ENCODE data around the gene TNP2.

The TNP2 gene

DNA sequence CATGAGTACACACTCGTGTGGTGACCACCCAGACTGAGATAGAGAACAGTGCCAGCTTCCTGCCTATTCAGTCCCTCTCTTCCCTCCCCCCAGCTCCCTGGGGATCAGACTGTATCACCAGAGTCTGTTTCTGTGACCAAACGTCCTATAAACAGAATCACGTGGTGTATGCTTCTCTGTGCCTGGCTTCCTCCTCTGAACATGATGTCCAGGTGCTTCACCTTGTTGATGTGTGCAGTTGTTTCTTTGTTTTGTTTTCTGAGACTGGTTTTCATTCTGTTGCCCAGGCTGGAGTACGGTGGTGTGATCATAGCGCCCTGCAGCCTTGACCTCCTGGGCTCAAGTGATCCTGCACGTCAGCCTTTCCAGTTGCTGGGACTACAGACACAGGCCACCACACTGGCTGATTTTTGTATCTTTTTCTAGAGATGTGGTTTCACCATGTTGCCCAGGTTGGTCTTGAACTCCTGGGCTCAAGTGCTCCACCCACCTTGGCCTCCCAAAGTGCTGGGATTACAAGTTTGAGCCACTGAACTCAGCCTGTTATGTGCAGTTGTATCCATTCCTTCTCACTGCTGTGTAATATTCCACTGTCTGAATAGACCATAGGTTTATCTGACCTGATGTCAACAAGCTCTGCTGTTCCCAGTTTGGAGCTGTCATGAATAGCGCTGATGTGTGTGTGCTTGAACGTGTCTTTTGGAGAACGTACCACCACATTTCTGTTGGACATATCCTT lies 40.9 kb upstream of the TNP2 start:
- H3K9ac ChIP-seq (ENCODE audit: low read length): peak overlapping the region; percentile 33; the same call in 1 of the 2 replicates
- peak overlapping the region; percentile 94 for H3K27ac ChIP-seq (ENCODE audit: low read depth, low read length, poor library complexity, severe bottlenecking)

DNA sequence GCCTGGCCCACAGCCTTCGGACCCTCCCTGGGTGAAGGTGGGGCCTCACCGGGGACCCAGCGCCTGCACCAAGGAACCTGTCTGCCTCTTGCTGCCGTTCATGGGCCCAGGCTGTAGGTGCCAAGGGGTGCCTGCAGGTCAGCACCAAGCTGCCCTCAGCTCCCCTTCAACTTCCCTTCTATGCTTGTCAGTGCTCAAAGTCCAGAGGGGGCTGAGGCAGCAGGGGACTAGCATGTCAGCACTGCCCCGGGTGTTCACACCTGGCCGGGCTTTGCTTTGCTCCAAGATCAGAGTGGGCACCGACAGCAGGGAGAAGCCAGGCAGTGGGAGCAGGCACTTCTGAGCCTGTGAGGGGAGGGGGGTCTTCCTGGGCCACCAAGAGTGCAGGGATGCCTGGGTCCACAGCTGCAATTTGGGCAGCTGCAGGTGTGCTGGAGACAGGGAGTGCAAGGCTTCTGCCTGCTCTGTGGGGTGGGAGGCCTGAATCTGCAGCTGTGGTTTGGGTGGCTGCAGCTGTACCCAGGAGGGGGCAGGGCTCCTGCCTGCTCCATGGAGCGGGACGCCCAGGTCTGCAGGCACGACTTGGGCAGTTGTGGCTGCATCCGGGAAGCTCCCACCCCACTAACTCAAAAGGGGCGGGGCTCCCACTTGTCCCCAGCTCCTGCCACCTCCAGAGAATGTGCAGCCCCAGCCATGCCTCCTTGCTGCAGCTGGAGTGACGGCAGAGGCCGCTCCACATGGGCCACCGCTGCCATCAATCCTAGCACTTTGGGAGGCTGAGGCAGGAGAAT lies 39.6 kb upstream of the TNP2 start:
- no peak overlapping the region for H3K9ac ChIP-seq (ENCODE audit: low read length)
- no peak overlapping the region for H3K4me3 ChIP-seq (ENCODE audit: low read depth, low read length, poor library complexity, severe bottlenecking)
- no peak for TF ChIP-seq EZH2 (IDR thresholded peaks at IDR 0.05; ENCODE audit: borderline replicate concordance, low read length)
- TF ChIP-seq CTCF (IDR thresholded peaks at IDR 0.05; ENCODE audit: low read length): no peak
- no peaks in the 10 kb centered on the region for H3K79me2 ChIP-seq (ENCODE audit: insufficient read depth, low read length)
- no peaks in the 10 kb centered on the region for H3F3A ChIP-seq (ENCODE audit: insufficient read depth, low read length)
- peaks cover 12% of the 10 kb centered on the region; the same call in 1 of the 2 replicates for H3K9me3 ChIP-seq (ENCODE audit: low read length)
- no peaks in the 10 kb centered on the region for H4K20me1 ChIP-seq (ENCODE audit: insufficient read depth, low read length)
- no peaks in the 10 kb centered on the region for H3K36me3 ChIP-seq (ENCODE audit: insufficient read depth, low read length)
- no peaks in the 10 kb centered on the region for H3K27me3 ChIP-seq (ENCODE audit: insufficient read depth, low read length)
- H3K27ac ChIP-seq (ENCODE audit: low read depth, low read length, poor library complexity, severe bottlenecking): peak overlapping the region; percentile 94
- H3K4me2 ChIP-seq (ENCODE audit: low read length): no peak overlapping the region
- H3K9me2 ChIP-seq (ENCODE audit: low read depth, low read length): no peaks in the 10 kb centered on the region
- peaks cover 60% of the 10 kb centered on the region for H3K4me1 ChIP-seq (ENCODE audit: insufficient read depth, low read length, severe bottlenecking)
- no peak overlapping the region for H2AFZ ChIP-seq (ENCODE audit: low read length)

More for the DNA sequence above, 40.9 kb upstream of the TNP2 start:
- Histone ChIP-seq H3K9me2 (ENCODE audit: low read depth, low read length) (no peaks in the 10 kb centered on the region), H3K4me2 (ENCODE audit: low read length) (peak overlapping the region; percentile 48), H3K9me3 (ENCODE audit: low read length) (peaks cover 12% of the 10 kb centered on the region; the same call in 1 of the 2 replicates), H3F3A (ENCODE audit: insufficient read depth, low read length) (no peaks in the 10 kb centered on the region), H3K4me3 (ENCODE audit: low read depth, low read length, poor library complexity, severe bottlenecking) (no peak overlapping the region), H2AFZ (ENCODE audit: low read length) (no peak overlapping the region), H3K36me3 (ENCODE audit: insufficient read depth, low read length) (no peaks in the 10 kb centered on the region), H3K79me2 (ENCODE audit: insufficient read depth, low read length) (no peaks in the 10 kb centered on the region), H3K4me1 (ENCODE audit: insufficient read depth, low read length, severe bottlenecking) (peaks cover 56% of the 10 kb centered on the region), H3K27me3 (ENCODE audit: insufficient read depth, low read length) (no peaks in the 10 kb centered on the region), H4K20me1 (ENCODE audit: insufficient read depth, low read length) (no peaks in the 10 kb centered on the region)
- no peak for TF ChIP-seq EZH2 (IDR thresholded peaks at IDR 0.05; ENCODE audit: borderline replicate concordance, low read length)
- no peak for TF ChIP-seq CTCF (IDR thresholded peaks at IDR 0.05; ENCODE audit: low read length)

DNA sequence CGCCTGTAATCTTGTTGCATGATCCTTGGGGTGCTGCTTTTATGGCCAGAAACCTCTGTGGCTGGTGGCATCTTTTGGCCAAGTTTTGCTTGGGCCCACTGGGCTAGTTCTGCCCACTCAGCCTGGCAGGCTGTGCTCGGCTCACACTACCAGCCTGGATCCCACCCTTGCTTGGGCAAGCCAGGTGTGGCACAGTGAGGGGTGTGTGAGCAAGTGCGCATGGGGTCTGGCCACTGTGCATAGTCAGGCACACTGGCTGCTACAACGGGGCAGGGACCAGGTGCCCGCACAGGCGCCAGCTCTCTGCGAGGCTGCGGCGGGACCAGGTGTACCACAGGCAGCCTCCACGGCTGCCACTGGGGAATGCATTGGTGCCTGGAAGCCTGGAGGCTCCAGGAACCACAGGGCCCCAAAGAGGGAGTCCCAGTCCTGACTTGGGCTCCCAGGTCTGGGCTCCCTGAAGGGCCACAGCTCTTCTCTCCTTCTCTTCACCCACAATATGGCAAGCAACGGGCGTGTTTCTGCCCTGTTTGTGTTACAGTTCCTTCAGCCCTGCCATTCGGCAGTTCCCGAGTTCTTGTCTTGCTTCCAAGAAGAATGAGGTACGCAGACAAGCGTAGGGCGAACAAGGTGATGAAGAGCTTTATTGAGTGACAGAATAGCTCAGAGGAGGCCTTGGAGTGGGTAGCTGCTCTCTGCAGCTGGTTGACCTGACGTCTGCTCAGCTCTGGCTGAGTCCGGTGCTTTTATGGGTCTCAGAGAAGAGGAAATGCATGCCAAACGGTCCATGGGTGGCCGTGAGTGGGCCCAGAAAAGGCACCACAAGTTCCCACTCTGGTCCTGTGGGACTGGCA lies 38.7 kb upstream of the TNP2 start:
- Histone ChIP-seq H3K9ac (ENCODE audit: low read length) (no peak overlapping the region), H3K4me1 (ENCODE audit: insufficient read depth, low read length, severe bottlenecking) (peaks cover 60% of the 10 kb centered on the region), H2AFZ (ENCODE audit: low read length) (no peak overlapping the region), H3K27me3 (ENCODE audit: insufficient read depth, low read length) (no peaks in the 10 kb centered on the region), H3K9me2 (ENCODE audit: low read depth, low read length) (no peaks in the 10 kb centered on the region), H3K9me3 (ENCODE audit: low read length) (peaks cover 12% of the 10 kb centered on the region; the same call in 1 of the 2 replicates), H3K4me2 (ENCODE audit: low read length) (no peak overlapping the region), H3K4me3 (ENCODE audit: low read depth, low read length, poor library complexity, severe bottlenecking) (no peak overlapping the region), H3K36me3 (ENCODE audit: insufficient read depth, low read length) (no peaks in the 10 kb centered on the region), H3F3A (ENCODE audit: insufficient read depth, low read length) (no peaks in the 10 kb centered on the region), H3K27ac (ENCODE audit: low read depth, low read length, poor library complexity, severe bottlenecking) (peak overlapping the region; percentile 94), H3K79me2 (ENCODE audit: insufficient read depth, low read length) (no peaks in the 10 kb centered on the region), H4K20me1 (ENCODE audit: insufficient read depth, low read length) (no peaks in the 10 kb centered on the region)
- TF ChIP-seq CTCF (IDR thresholded peaks at IDR 0.05; ENCODE audit: low read length): no peak
- TF ChIP-seq EZH2 (IDR thresholded peaks at IDR 0.05; ENCODE audit: borderline replicate concordance, low read length): no peak
